Hepatocyte (in vitro differentiated cells): ENCODE results near the gene COX7A2L. TPM values are rescaled to one million over a fixed set of nuclear protein-coding genes. Genes with fewer than 3 reads are reported as not detected.

Experiments used
- DNase-seq: peaks from one replicate; pipeline ENCODE4 v3.0.0-alpha.2; 2016; ENCODE audit warnings: low spot score
- H2AFZ ChIP-seq: fragments of 200-600 bp; sonication (generic); 2 replicates; pipeline ENCODE4 v1.6.0; 2016; ENCODE audit warnings: antibody characterized with exemption, mild to moderate bottlenecking
- H3K27ac ChIP-seq: fragments of 200-600 bp; sonication (generic); 2 replicates; pipeline ENCODE4 v1.5.1; 2016; ENCODE audit warnings: mild to moderate bottlenecking
- H3K27me3 ChIP-seq: fragments of 200-600 bp; sonication (generic); 2 replicates; pipeline ENCODE4 v1.6.1; 2016
- H3K36me3 ChIP-seq: fragments of 200-600 bp; sonication (generic); replicated peaks from 2 replicates; pipeline ENCODE4 v1.5.1; 2016; ENCODE audit warnings: low read depth; ENCODE audit not compliant: insufficient read depth
- H3K4me1 ChIP-seq: fragments of 200-600 bp; sonication (generic); 2 replicates; pipeline ENCODE4 v1.5.1; 2016; ENCODE audit warnings: mild to moderate bottlenecking, moderate library complexity; ENCODE audit not compliant: insufficient read depth
- H3K4me2 ChIP-seq: fragments of 200-600 bp; sonication (generic); 2 replicates; pipeline ENCODE4 v1.6.0; 2016
- H3K4me3 ChIP-seq: fragments of 200-600 bp; sonication (generic); 2 replicates; pipeline ENCODE4 v1.5.1; 2016; ENCODE audit warnings: mild to moderate bottlenecking
- H3K79me2 ChIP-seq: fragments of 200-600 bp; sonication (generic); 2 replicates; pipeline ENCODE4 v1.6.0; 2017; ENCODE audit warnings: mild to moderate bottlenecking
- H3K9me2 ChIP-seq: fragments of 200-600 bp; sonication (generic); replicated peaks from 2 replicates; pipeline ENCODE4 v1.6.0; 2017; ENCODE audit warnings: mild to moderate bottlenecking; ENCODE audit not compliant: insufficient read depth
- H3K9me3 ChIP-seq: fragments of 200-600 bp; sonication (generic); 2 replicates; pipeline ENCODE4 v1.5.1; 2016; ENCODE audit warnings: low read depth, mild to moderate bottlenecking
- H4K20me1 ChIP-seq: fragments of 200-600 bp; sonication (generic); 2 replicates; pipeline ENCODE4 v1.6.0; 2016; ENCODE audit warnings: mild to moderate bottlenecking; ENCODE audit not compliant: insufficient read depth, poor library complexity, severe bottlenecking
- CTCF ChIP-seq: fragments of 200-600 bp; sonication (generic); IDR thresholded peaks from 2 replicates; pipeline ENCODE4 v1.5.1; 2016; ENCODE audit warnings: antibody characterized with exemption, mild to moderate bottlenecking; ENCODE audit not compliant: poor library complexity
- EZH2 ChIP-seq: fragments of 200-600 bp; sonication (generic); IDR thresholded peaks from 2 replicates; pipeline ENCODE4 v1.6.1; 2016; ENCODE audit warnings: antibody characterized with exemption, mild to moderate bottlenecking, borderline replicate concordance
- EZH2phosphoT487 ChIP-seq: fragments of 200-600 bp; sonication (generic); IDR thresholded peaks from one replicate; pipeline ENCODE4 v1.6.1; 2018; ENCODE audit warnings: antibody characterized with exemption, mild to moderate bottlenecking, low read depth, moderate library complexity; ENCODE audit not compliant: unreplicated experiment, severe bottlenecking
- WGBS: methylation state at CpG from one replicate; pipeline ENCODE4 v1.1.6; 2016; ENCODE audit warnings: low lambda C conversion rate; ENCODE audit errors: missing lambda C conversion rate; 5-methylcytosine and 5-hydroxymethylcytosine counted together
- polyA plus RNA-seq: library from polyadenylated mRNA; unstranded; fragments of >200 nt; fragmentation: Nextera tagmentation; extraction: Ambion mirVana; gene quantifications from 2 replicates; pipeline ENCODE4 v1.2.1, GENCODE V29; 2016
- total RNA-seq: library from RNA; depleted of rRNA; stranded (reverse); fragments of >200 nt; gene quantifications from 2 replicates; pipeline ENCODE4 v1.2.3, GENCODE V29; 2014

The COX7A2L gene
- total and polyA plus RNA-seq, 2 experiments from 2014 or later, result 134 to 247 TPM

- Histone ChIP-seq H4K20me1 (peaks cover 37% of the 10 kb centered on the region), H3K27me3 (no peaks in the 10 kb centered on the region), H3K4me3 (no peak overlapping the region), H3K9me2 (no peaks in the 10 kb centered on the region), H3K27ac (no peak overlapping the region), H2AFZ (no peak overlapping the region), H3K4me2 (no peak overlapping the region), H3K36me3 (no peaks in the 10 kb centered on the region), H3K9me3 (no peaks in the 10 kb centered on the region), H3K79me2 (peaks cover 99% of the 10 kb centered on the region), H3K4me1 (no peaks in the 10 kb centered on the region)
- no peak for TF ChIP-seq EZH2
- TF ChIP-seq CTCF, result no peak
- no peak for TF ChIP-seq EZH2phosphoT487
- 92% methylated on average over 5 of the region's 5 CpGs for WGBS
- DNase-seq, result no peak
Observed at GRCh38 chr2:42353792-42354429, 7.1 kb downstream of the COX7A2L start.

- H3K9me2 ChIP-seq, result no peaks in the 10 kb centered on the region
- DNase-seq, result no peak
- H4K20me1 ChIP-seq, result peaks cover 28% of the 10 kb centered on the region
- H3K27me3 ChIP-seq, result no peaks in the 10 kb centered on the region
- H3K27ac ChIP-seq, result no peak overlapping the region
- H3K36me3 ChIP-seq, result no peaks in the 10 kb centered on the region
- H3K4me2 ChIP-seq, result no peak overlapping the region
- H3K9me3 ChIP-seq, result no peaks in the 10 kb centered on the region
- H3K4me1 ChIP-seq, result no peaks in the 10 kb centered on the region
- 98% methylated on average over 5 of the region's 5 CpGs for WGBS
- no peak overlapping the region for H2AFZ ChIP-seq
- H3K79me2 ChIP-seq, result peaks cover 96% of the 10 kb centered on the region
- no peak for TF ChIP-seq EZH2phosphoT487
- TF ChIP-seq EZH2, result no peak
- no peak for TF ChIP-seq CTCF
- H3K4me3 ChIP-seq, result no peak overlapping the region
Observed at GRCh38 chr2:42351864-42352263, 9.2 kb downstream of the COX7A2L start.

GRCh38 chr2:42350434-42351063 lies 10.5 kb downstream of the COX7A2L start:
- DNase-seq, result no peak
- Histone ChIP-seq H4K20me1 (peaks cover 20% of the 10 kb centered on the region), H3K9me3 (no peaks in the 10 kb centered on the region), H3K27me3 (no peaks in the 10 kb centered on the region), H3K4me2 (no peak overlapping the region), H3K4me1 (no peaks in the 10 kb centered on the region), H3K9me2 (no peaks in the 10 kb centered on the region), H3K79me2 (peaks cover 96% of the 10 kb centered on the region), H3K36me3 (no peaks in the 10 kb centered on the region), H3K27ac (no peak overlapping the region), H2AFZ (no peak overlapping the region), H3K4me3 (no peak overlapping the region)
- TF ChIP-seq CTCF (no peak), EZH2 (no peak), EZH2phosphoT487 (no peak)
- WGBS, result 80% methylated on average over 3 of the region's 3 CpGs
